HS-5 (cell line): ENCODE data around the gene DQX1.

Experiments
- DNase-seq: peaks from one replicate; pipeline ENCODE4 v3.0.0-alpha.2; 2012; ENCODE audit warnings: low read depth

The DQX1 gene

DNA sequence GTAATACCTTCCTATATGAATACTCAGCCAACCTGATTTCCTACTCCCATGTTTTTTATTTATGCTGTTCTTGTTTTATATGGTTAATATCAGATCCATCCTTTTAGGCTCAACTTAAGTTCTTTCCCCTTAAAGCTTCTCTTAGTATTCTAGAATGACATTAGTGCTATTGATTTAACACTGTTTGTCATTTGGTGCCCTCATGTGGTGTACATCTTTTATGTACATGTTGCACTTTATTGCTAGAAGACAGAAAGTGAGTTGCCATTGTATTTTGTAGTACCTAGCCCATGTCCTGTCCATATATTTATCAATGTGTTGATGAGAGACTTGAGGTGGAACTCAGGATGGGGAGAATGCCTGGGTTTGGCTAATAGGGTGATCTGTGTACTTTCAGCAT, 6.2 kb upstream of the DQX1 start:
- no peak for DNase-seq

DNA sequence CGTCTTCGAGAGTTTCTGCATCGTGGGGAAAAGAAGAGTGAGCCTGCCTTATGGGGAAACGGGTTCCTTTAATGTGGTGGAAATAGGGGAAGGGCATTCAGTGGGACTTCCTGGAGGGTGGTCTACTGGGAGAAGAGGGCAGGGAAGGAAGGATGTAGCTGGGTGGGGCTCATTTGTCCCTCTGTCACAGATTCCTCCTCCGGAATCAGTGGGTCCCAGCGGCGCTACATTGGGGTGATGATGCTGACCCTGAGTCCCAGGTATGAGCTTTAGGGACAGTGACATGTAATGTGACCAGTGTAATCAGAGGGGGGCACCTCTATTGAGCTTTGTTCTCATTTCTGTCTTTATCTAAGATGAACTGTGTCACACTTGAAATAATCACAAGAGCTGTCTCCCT, 5.6 kb upstream of the DQX1 start:
- DNase-seq: no peak

- no peak for DNase-seq
These were observed 4.5 kb upstream of the DQX1 start for GRCh38 chr2:74530239-74531187.

- DNase-seq: peak; percentile 93
These were observed 3.6 kb upstream of the DQX1 start, which contains the start of the genes AUP1 and HTRA2 for GRCh38 chr2:74529357-74530238. TSS of gene AUP1 (minus strand) at chr2:74529706. CDS start at chr2:74529629, 77 bp downstream. TSS of gene HTRA2 (plus strand) at chr2:74529933. CDS start at chr2:74530007, 74 bp downstream.

DNA sequence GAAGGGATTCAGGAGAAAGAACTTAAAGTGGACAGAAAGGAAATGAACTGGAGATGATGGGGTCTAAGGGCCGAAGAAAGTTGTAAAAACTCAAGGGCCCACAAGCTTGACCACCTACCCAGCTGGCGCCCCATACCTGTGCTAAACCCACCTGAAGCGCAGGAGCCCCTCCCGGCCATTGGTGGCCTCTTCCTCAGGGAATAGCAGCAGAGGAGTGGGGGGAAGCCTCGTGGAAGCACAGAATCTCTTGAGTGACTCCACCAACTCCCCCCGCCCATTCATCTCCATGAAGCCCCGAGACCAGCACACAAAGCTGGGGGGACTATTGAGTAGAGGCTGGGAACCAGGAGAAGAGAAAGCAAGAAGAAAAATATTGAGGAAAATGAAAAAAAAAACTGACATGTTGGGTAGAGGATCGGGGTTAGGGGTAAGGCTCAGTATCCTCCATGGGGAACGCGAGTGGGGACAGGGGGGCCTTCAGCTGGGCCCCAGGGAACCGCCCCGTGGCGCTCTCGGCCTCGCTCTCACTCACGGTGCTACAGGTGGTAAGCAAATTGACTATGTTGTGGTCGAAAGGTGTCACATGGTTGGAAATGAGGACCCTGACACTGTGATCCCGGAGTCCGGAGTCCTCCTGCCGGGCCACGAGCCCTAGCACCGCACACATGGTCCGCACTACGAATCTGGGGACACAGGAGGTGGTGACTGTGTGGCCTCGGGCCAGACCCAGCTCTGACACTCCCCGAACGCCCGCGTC, 2.7 kb upstream of the DQX1 start:
- no peak for DNase-seq

GRCh38 chr2:74527741-74528140, 1.7 kb upstream of the DQX1 start:
- DNase-seq: no peak

- DNase-seq: no peak
These were observed 709 bp upstream of the DQX1 start for GRCh38 chr2:74526649-74527230.

DNA sequence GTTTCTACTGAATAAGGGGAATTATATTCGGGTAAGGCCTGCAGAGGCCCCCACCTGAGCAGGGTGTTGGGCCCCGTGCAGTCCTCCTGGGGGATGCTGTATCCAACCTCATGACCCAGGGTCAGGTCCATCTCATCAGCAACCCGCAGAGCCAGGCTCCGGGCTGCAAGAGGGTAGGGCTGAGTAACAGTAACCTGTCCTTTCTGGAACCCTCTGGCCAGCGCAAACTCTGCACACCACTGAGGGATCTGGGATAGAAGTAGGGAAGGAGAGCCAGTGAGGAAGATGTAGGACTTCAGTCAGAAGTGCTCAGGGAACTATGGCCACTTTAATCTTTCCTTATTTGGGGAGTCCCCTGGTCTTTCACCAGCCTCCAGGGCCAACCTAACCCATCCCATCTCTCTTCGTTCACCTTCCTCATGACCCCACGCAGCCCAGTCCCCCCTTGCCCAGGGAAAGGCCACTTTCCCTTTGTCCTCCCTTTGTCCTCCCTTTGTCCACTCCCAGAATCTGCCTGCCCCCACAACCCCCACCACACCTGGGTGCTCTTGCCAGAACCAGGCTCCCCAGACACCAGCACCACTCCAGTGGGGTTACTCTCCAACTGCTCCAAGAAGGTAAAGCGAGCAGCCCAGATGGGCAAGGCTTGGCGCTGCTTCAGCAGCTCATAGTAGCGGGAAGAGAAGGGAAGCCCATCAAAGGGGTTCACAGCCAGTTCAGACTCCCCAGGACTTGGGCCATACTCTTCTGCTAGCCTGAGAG, 895 bp downstream of the DQX1 start:
- no peak for DNase-seq

DNA sequence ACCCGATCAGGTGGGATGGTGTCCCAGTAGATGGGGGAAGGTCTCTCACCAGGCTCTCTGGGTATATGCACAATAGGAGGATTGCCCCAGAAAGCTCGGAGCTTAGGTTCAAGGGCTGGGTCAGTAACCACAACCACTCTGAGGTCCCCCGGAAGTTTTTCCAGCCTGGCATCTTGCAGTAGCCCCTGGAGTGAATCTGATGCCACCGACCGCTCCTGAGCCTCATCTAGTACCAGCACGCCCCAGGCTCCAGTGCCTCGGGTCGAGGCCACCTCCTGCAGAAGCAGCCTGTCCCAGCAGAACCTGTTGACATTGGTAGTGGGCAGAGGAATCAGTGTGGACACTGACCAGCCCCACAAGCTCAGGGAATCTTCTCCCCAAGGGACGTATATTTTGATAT, 2.0 kb downstream of the DQX1 start:
- no peak for DNase-seq

GRCh38 chr2:74522516-74522915, 3.5 kb downstream of the DQX1 start:
- DNase-seq: no peak

GRCh38 chr2:74516650-74517049, 9.4 kb downstream of the DQX1 start:
- DNase-seq: no peak

DNA sequence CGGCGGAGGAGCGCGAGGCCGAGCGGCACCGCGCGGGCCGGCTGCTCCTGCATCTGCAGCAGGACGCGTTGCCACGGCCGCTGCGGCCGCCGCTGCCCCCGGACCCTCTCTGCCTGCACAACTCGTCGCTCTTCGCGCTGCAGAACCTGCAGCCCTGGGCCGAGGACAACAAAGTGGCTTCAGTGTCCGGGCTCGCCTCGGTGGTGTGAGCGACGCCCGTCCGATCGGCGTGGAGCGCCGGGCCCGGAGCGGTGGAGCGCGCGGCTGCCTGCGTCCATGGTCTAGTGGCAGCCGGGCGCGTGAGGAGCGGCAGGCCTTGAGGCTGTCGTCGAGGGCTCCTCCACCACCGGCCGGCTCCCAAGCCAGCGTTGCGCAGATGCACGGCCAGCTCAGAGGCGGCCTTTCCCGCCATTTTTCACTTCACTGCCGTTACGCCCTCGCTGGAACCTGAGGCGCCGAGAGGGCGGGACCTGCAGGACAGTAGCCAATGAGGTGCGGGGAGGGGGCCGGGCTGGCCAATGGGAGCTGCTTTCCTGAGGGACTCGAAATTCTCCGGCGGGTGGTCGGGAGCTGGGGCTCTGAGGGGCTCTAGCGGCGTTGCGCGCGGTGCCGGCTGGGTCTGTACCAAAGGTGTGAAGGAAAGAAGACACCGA, 9.9 kb downstream of the DQX1 start:
- no peak for DNase-seq

DNA sequence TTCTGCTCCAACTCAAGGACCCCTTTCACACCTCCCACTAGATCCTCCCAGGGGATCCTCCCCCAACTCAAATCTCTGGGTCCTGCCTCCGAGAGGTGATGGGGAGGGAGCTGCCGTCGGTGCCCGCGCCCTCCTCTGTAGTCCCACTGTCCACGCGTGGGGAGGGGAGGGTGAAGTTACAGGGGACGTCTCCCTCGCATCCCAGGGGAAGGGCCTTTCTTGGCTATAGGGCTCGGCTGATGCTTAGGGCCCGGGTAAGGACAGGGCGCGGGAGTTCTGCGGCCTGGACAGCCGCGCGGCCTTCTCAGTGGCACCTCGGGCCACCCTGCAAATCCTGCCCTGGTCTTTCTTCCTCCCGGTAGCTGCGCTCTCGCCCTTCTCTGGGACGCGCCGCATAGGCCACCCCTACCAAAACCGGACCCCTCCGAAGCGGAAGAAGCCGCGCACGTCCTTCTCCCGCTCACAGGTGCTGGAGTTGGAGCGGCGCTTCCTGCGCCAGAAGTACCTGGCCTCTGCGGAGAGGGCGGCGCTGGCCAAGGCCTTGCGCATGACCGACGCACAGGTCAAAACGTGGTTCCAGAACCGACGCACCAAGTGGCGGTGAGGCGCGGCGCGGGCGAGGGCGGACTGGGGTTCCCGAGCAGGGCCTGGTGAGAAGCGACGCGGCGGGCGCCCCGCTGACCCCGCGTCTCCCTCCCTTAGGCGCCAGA, 10.6 kb downstream of the DQX1 start:
- DNase-seq: no peak

DNA sequence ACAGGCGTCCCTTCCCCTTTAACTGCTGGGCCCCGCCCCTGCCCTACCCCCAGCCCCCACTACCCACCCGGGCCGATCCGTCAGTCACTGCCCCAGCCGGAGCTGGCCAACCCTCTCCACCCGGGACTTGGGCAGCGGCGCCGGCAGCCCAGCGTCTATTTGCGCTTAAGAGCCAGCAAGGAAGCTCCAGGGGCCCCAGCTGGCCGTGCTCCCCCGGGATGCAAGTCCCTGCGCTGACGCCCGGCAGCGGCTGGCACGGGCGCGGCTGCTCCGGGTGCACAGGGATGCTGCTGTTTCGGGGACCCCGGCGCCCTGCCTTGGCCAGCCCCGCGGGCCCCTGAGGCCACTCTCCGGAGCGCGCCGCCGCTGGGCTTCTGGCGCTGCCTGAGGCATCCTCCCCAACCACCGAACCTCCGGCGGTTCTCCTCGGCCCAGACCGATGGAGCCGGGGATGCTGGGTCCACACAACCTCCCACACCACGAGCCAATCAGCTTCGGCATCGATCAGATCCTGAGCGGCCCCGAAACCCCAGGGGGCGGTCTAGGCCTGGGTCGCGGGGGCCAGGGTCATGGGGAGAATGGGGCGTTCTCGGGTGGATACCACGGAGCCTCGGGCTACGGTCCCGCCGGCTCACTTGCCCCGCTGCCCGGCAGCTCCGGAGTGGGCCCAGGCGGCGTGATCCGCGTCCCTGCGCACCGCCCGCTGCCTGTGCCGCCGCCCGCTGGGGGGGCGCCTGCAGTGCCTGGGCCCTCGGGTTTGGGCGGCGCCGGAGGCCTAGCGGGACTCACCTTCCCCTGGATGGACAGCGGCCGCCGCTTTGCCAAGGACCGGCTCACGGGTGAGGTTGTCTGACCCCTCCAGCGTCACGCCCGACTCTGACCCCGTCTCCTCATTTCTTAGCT, 11.4 kb downstream of the DQX1 start, which contains the start of gene TLX2:
TLX2 (plus strand) TSS at position 83 of the 903 bp plus-strand sequence; CDS start at position 440, 357 bp downstream.
- DNase-seq: no peak

- no peak for DNase-seq
These were observed 12.2 kb downstream of the DQX1 start for GRCh38 chr2:74513605-74514367.

GRCh38 chr2:74512744-74513604, 13.1 kb downstream of the DQX1 start:
- no peak for DNase-seq
